ENCODE results near the gene NKAIN4.

GRCh38 chr20:63273059-63273579 lies 18.9 kb upstream of the NKAIN4 start:
- no peak for TF ChIP-seq CTCF (conservative IDR thresholded peaks at IDR 0.05; ENCODE audit: low read depth, low read length)
- no peak for TF ChIP-seq EZH2phosphoT487 (IDR thresholded peaks at IDR 0.05; ENCODE audit: borderline replicate concordance, low read length)
- TF ChIP-seq EZH2 (IDR thresholded peaks at IDR 0.05; ENCODE audit: low read length, unreplicated experiment) = no peak
